Stimulated activated CD8-positive, alpha-beta memory T cell treated with anti-CD3 and anti-CD28 coated beads, Interleukin-4, amount 100 ng/mL, for 48 hours (primary cell): ENCODE results near the gene ATRNL1.

ENCODE experiments used
- DNase-seq: peaks from one replicate; pipeline ENCODE4 v3.0.0-alpha.2; 2020

The ATRNL1 gene

GRCh38 chr10:115854740-115855435 is 761.7 kb downstream of the ATRNL1 start:
- no peak for DNase-seq

- no peak for DNase-seq
These were observed 763.4 kb downstream of the ATRNL1 start for GRCh38 chr10:115856580-115856979.

- no peak for DNase-seq
These were observed 764.7 kb downstream of the ATRNL1 start for GRCh38 chr10:115857856-115858255.

DNA sequence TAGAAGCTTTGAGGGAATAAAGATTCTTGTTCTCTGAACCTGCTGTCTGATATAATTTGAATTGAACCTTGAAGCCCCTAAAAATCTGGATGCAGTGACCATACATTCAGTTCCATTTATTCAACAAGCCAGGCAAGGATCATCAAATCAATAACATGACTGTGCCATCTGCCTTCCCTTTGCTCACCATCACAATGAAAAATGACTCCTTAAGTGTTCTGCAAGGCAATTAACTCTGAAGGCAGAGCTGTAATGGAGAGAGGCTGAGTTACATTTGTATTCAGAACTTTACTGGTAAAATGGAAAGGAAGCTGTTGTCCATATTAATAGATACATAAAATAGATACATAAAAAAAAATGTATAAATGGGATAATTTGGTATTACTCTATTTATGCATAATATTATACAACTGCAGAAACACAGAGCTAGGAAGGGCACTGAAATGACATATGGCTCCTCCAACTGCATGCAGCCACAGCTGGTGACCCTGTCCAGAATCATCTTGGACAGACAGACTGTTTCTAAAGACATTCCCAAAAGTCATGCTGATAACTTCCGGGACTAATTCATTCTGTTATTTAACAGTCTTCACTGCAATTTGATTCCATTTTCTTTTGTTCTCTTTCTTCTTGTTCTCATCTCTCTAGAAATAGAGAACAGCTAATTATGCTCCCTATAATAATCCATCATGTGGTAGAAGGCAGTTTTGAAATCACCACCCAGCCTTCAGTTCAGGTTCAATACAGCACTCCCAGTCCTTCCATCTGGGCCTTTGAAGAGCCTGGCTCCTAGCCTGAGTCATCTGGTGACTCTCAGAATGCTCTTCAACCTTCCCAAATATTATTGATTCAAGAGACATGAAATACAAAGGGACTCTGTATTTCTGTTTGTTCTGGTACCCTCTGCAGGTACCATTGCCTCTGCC is 767.3 kb downstream of the ATRNL1 start:
- no peak for DNase-seq

GRCh38 chr10:115861455-115861854 is 768.3 kb downstream of the ATRNL1 start:
- DNase-seq, result no peak

DNA sequence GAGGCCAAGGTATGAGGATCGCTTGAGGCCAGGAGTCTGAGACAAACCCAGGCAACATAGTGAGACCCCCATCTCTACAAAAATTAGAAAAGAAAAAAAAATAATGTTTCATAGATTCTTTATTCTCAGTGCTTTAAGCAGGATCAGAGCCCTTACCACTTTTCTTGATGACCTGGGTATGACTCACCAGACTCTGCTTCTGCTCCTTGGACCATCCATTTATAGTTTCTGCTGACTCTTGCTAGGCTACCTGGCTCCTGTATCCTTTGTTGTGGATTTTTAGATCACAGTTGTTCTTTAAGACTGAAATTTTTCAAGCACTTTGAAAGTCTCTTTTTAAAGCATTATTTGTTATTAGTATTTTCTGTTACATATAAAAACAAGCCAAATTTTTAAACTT is 768.7 kb downstream of the ATRNL1 start:
- DNase-seq, result no peak

- DNase-seq, result no peak
These were observed 773.0 kb downstream of the ATRNL1 start for GRCh38 chr10:115866174-115866573.

DNA sequence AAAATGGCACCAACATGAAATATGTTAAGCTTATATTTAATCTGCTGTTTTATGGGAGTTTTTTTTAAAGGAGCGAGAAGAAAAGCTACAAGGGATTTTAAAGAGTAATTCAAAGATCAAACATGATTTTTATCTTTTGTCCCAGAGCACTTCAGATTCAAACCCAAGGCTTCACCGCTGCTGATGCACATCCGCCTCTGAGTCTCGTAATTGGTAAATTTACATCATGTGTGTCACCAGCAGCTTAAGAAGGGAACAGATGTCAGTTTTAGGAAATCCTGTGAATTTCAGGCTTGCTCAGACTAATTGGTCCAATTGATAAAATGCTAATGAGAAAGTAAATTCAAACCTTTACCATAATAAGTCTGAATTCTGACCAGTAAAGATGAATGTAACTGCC is 773.5 kb downstream of the ATRNL1 start:
- no peak for DNase-seq

DNA sequence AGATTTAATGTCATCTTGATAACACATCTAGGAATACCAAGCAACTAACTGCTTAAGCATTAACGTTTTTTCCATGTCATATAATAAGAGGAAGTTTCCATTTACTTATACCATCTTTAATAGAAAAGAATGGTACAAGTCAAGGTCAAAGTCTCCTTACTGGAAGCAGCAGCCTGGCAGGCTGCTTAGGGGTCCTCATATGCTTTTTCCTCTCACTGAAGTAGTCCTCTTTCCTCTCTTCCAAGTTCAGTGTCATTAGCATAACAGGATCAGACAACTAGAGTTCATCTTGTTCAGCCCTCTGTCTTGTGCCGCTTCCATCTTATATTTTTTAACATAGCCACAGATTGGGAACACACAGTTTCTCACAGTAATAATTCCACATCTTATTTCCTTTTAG is 774.1 kb downstream of the ATRNL1 start:
- DNase-seq, result no peak

DNA sequence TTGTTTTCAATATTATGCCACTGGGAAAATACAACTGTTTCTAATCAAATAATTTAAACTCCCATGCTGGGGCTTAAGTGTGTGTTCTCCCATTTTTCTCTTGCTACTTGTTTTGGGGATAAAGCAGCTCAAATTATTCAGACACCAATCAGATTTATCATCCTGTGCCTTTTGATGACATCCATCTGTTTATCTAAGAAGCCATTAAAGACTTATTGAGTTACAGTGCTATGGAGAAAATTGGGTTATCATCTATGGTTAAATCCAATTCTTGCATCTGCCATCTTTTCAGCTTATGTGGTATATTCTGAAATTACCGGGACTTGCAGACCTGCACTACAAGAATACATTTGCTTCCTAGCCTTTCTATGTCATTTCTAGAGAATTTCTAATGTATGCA is 778.7 kb downstream of the ATRNL1 start:
- no peak for DNase-seq

- DNase-seq, result no peak
These were observed 782.0 kb downstream of the ATRNL1 start for GRCh38 chr10:115875172-115875571.

DNA sequence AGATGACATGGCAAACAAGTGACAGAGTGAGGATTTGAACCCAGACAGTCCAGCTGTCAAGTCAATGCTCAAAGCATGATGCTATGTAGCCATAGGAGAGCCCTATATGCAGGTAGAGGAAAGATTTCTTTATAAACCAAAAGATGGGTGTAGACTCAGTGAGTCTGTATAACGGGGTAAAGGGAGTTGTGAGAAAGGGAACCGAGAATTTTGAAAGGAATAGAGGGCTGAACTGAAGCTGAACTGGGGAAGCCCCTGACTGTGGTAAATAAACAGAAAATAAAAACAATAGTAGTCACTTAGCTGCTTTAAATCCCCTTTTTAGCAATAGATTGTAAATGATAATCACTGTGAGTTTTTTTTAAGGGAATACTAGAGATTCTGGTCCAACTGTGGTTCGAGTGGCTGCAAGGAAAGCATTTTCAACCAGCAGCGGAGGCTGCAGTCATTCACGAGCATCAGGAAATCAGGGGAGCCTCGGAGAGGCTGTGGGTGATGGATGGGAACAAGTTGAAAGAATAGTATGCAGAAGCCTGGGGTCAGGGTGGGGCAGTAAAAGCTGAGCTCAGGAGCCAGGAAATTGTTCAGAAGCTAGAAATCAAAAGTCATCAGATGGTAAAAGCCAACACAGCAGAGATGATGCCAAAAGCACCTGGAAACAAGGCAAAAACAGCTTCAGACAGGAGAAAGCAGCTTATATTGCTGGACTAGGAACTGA is 786.4 kb downstream of the ATRNL1 start:
- no peak for DNase-seq

- no peak for DNase-seq
These were observed 788.9 kb downstream of the ATRNL1 start for GRCh38 chr10:115882021-115882420.

DNA sequence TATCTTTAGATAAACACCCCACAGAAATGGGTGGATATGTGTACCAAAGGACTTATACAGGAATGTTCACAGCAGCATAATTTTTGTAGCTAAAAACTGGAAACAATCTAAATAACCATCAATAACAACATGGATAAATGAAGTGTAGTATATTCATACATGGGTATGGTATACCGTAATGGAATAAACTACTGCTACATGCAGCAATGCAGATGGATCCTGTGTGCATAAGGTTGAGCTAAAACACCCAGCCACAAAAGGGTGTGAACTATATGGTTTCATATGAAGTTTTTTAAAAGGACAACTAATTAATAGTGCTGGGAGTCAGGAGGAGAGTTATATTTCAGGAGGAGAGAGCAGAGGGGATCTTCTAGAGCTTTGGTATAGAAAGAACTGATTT is 790.2 kb downstream of the ATRNL1 start:
- no peak for DNase-seq

- DNase-seq, result no peak
These were observed 791.2 kb downstream of the ATRNL1 start for GRCh38 chr10:115884331-115884730.

DNA sequence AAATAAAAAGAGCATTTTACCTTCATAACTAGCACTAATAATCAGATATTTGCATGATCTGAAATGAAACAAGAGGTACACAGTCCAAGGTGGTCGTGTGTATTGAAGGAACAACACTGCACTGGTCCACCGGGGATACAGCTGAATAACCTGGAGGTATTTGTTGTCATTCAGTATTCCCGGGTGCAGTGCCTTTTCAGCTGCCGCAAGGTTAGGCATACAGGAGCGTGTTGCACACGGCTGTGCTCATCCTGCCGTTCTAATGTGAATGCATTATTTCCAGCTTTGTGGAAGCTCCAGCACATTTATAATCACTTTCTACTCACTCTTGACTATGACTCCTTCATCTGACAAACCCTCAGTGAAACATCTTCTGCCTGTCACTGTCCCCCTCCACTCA is 802.0 kb downstream of the ATRNL1 start:
- no peak for DNase-seq

DNA sequence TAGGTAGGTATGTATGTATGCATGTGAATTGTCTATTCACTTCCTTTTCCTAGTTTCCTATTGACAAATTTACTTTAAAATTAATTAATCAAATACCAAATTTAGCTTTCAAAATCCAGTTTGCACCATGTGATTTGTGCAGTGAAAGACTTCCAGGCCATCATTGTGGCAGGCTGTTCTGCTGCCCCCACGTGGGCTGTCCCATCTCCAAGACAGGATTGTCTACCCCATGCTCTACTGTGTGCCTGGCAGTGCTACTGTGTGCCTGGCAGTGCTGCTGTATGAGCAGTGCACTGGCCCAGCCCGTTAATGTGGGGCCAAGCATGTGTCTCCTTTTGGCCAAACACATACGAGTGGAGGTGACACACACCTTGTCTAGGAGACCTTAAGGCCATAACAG is 805.1 kb downstream of the ATRNL1 start:
- no peak for DNase-seq

DNA sequence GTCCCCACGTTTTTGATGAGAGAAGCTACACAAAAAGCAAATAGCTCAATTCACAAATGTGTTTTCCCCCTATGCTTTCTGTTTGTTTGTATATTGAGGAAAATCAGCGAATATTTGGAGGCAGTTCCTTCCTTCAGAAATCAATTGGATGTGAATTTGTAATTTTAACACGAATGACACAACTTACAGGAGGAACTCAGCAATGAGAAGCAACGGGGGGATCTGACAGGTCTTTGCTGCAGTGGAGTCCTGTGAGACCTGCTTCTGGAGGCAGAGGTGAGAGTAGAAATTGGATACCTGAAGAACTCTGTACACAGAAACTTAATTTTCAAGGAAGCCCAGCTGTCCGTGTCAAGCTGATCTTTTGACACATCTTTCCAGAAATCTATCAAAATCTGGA is 809.4 kb downstream of the ATRNL1 start:
- DNase-seq, result no peak

- DNase-seq, result no peak
These were observed 810.0 kb downstream of the ATRNL1 start for GRCh38 chr10:115903207-115903606.

DNA sequence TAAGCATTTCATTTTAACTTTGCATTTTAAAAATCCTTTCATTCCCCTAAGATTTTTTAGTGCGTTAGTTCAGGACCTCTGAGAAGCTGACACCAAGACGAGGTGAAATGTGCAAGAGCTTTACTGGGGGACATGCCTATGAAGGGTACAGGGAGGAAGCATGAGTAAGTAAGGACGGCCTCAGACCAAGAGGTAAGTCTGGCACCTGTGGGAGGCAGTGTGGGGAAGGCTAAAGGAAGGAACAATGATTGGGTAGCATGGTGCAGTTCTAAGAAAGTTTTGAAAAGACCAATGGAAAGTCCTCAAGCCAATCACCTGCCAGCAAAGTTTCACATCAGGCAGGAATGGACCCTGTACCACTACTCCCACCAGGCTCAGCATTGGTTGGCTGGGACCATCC is 810.7 kb downstream of the ATRNL1 start:
- no peak for DNase-seq

- DNase-seq, result no peak
These were observed 815.9 kb downstream of the ATRNL1 start for GRCh38 chr10:115909037-115909436.

DNA sequence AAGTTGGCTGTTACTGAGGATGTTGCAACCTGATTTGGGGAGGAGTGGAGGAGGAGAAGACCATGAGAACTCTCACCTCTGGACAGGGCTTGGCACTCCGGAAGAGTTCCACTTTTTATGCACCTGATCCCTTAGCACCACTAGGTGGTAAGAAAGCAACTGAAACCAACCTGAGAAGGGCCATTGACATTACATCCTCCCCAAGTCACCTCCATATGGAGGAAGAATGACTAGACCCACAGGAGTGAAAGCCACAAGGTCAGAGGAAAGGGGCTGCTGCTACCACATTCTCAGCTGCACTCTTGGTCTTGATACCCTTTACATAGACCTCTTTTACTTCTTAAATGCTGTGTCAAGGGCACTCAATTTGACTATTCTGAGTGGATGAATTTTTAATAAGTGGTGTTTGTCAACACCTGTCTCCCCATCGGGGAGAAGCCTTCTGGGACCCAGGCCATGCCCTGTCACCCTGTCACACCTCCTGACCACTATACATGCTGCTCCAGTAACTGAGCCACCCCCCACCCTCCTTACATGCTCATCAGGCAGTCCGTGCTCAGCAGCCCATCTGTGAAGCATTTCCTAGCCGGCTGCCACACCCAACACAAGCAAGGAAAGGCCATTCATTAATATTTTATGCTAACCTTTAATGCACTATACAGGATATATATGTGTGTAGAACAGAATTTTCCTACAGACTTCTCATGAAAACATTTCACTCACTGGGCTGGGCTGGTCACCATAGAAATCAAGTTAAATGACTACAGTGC is 817.0 kb downstream of the ATRNL1 start:
- no peak for DNase-seq

- DNase-seq, result no peak
These were observed 821.3 kb downstream of the ATRNL1 start for GRCh38 chr10:115914475-115914874.
